Stimulated activated CD4-positive, alpha-beta T cell treated with anti-CD3 and anti-CD28 coated beads, Interleukin-15, amount 100 ng/mL, for 1 hour (primary cell): ENCODE data around the gene RAB1A.

Source experiments
- DNase-seq, 2 donors: peaks; one replicate each; pipeline ENCODE4 v3.0.0-alpha.2; 2020; ENCODE audit warnings: low read depth in 1 of 2, low spot score in 1 of 2

Gene RAB1A

DNA sequence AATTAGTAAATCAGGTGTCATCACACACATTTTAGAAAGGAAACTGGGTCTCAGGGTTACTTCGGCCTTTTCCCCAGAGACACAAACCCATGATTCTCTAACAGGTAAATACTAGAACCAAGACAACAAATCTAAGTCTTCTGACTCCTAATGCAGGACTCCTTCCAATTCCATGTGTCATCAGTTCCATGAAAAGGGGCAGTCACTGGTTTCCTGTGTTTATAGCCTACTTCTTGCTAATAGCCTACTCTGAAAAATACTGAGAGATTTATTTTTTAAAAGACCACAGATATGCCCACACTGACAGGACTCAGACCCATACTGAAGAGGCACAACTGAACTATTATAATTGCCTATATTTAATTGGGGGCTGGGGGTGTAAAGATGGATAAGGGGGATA, 33.0 kb downstream of the RAB1A start:
- no peak for DNase-seq

DNA sequence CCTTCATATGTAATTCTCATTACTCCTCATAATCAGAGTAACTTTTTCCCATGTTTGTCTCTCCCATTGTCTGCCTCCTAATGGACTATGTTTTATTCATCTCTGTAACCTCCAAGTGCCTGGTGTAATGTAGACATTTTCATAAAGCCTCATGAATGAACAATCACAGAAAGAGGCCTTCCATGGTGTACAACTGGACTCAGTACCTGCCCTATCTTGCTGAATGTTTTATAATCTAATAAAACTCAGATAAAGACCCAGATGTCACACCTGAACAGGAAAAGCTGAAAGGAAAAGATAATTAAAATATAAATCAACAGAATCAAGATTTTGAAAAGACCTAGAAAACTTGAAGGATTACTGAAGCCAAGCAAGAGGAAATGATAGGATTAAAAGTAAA, 36.7 kb downstream of the RAB1A start:
- no peak for DNase-seq

GRCh38 chr2:65092791-65093190, 37.1 kb downstream of the RAB1A start:
- no peak for DNase-seq

GRCh38 chr2:65085148-65085547, 44.8 kb downstream of the RAB1A start:
- DNase-seq: no peak

- no peak for DNase-seq
These were observed 48.6 kb downstream of the RAB1A start for GRCh38 chr2:65081232-65081685.

- DNase-seq: no peak
These were observed 50.9 kb downstream of the RAB1A start for GRCh38 chr2:65079017-65079416.

DNA sequence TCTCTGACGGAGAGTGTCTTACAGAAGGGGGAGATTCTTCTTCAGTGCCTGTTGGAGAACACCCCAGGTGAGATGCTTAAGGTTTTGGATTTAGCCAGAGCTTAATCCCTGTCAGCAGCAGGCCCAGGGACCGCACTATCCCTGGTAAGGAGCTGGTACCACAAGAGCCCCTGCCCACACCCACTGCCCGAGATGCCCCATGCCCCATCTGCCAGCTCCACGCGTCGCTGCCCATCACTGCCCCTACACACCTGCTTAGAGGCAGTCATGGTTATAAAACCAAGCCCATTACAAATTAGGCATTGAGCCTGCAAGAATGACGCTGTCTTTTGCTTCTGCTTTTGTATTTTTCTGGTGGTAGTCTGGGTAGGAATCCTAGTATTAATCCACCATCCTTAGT, 52.0 kb downstream of the RAB1A start:
- no peak for DNase-seq

DNA sequence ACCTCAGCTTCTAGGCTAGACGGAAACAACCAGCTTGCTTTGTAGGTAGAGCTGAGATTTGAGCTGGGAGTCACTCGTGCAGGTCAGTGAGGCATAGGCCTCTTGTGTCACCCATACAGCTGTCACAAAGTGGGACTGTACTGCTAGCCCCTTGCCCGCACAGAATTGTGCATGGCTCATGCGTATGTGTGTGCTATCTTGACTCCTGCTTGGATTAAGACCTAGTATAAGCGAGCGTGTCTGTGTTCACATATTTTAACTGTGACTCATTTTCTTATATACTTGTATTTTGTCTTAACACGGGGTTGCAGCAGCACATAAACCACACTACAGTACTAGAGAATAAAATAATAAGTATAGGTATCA, 53.6 kb downstream of the RAB1A start:
- no peak for DNase-seq

GRCh38 chr2:65075605-65076344, 54.1 kb downstream of the RAB1A start:
- DNase-seq: no peak

DNA sequence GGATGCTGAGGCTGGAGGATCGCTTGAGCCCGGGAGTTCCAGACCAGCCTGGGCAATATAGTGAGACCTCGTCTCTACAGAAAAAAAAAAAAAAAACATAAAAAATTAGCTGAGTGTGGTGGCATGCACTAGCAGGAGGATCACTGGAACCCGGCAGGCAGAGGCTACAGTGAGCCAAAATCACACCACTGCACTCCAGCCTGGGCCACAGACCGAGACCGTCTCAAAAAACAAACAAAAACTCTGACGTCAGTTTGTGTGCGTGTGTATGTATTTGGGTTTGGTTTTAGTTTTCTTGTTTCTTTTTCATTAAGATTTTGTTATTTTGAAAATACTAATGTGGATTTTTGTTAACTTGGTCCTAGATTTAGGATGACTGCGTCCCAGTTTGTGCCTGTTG, 54.7 kb downstream of the RAB1A start:
- DNase-seq: no peak

GRCh38 chr2:65073879-65074565, 55.9 kb downstream of the RAB1A start:
- DNase-seq: no peak

DNA sequence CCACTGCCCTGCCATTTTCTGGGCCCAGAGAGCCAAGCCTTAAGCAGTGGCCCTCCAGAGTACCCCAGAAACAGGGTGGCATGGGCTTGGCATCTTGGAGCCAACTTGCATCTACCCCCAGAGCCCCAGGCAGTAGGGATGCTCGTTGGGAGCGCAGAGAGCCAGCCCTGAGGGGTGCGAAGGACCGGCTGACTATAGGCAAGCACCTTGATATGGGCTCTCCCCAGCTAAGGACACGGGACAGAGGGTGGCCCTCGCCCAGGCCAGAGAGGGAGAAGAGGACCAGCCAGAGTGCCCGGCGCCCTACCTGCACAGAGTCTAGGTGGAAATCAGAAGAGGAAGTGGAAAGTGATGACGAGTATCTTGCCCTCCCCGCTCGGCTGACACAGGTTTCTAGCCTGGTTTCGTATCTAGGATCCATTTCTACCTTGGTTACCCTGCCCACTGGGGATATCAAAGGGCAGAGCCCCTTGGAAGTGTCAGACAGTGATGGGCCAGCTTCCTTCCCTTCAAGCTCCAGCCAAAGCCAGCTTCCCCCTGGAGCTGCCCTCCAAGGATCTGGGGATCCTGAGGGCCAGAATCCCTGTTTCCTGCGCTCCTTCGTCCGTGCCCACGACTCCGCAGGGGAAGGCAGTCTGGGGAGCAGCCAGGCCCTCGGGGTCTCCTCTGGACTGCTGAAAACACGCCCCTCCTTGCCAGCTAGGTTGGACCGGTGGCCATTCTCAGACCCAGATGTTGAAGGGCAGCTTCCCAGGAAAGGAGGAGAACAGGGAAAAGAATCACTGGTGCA, 57.5 kb downstream of the RAB1A start:
- no peak for DNase-seq

DNA sequence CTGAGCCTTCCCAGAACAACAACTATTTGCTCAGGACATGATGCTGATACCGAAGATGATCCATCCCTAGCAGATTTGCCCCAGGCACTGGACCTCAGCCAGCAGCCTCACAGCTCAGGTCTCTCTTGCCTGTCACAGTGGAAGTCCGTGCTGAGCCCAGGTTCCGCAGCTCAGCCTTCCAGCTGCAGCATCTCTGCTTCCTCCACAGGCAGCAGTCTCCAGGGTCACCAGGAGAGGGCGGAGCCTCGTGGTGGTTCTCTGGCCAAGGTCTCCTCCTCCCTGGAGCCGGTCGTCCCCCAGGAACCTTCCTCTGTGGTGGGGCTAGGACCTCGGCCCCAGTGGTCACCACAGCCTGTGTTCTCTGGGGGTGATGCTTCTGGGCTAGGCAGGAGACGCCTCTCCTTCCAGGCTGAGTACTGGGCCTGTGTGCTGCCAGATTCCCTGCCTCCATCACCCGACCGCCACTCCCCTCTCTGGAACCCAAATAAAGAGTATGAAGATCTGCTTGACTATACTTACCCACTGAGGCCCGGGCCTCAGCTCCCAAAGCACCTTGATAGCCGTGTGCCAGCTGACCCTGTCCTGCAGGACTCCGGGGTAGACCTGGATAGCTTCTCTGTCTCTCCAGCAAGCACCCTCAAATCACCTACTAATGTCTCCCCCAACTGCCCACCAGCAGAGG, 58.3 kb downstream of the RAB1A start:
- DNase-seq: no peak

GRCh38 chr2:65070856-65071255, 59.0 kb downstream of the RAB1A start:
- no peak for DNase-seq

DNA sequence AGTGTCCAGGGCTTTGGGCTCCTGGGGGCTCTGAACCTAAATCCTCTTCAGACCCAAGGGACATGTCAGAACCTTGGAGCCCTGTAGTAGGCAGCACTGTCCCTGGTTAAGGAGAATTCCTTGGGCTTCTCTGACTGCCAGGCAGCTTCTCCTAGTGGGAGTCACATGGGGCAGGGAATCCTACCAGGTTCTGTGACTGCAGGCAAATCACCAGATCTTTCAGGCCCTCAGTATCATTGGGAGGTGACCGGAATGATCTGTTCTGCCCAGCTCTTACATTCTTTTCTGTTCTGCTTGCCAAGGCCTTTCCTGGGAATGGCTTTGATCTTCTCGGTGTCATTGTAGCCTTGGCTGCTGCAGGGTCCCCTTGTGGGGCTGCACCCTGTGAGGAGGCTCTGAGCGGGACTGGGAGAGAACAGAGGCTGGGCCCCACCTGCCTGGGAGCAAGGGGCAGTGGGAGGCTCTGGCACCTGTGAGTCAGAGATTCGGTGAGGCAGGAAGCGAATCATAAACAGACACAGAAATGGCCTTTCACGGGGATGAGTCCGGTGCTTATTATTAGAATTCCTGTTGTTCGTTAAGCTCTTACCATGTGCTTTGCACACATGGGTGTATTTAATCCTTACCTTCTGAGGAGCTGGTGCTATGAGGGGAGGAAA, 59.6 kb downstream of the RAB1A start:
- DNase-seq: no peak

DNA sequence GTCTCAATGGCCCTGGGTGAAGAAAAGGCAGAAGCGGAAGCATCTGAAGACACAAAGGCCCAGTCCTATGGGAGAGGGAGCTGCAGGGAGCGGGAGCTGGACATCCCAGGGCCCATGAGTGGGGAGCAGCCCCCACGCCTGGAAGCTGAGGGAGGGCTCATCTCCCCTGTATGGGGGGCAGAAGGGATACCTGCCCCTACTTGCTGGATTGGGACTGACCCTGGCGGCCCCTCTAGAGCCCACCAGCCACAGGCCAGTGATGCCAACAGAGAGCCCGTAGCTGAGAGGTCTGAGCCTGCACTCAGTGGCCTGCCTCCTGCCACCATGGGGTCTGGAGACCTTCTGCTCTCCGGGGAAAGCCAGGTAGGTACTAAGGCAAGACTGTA, 60.5 kb downstream of the RAB1A start:
- no peak for DNase-seq

DNA sequence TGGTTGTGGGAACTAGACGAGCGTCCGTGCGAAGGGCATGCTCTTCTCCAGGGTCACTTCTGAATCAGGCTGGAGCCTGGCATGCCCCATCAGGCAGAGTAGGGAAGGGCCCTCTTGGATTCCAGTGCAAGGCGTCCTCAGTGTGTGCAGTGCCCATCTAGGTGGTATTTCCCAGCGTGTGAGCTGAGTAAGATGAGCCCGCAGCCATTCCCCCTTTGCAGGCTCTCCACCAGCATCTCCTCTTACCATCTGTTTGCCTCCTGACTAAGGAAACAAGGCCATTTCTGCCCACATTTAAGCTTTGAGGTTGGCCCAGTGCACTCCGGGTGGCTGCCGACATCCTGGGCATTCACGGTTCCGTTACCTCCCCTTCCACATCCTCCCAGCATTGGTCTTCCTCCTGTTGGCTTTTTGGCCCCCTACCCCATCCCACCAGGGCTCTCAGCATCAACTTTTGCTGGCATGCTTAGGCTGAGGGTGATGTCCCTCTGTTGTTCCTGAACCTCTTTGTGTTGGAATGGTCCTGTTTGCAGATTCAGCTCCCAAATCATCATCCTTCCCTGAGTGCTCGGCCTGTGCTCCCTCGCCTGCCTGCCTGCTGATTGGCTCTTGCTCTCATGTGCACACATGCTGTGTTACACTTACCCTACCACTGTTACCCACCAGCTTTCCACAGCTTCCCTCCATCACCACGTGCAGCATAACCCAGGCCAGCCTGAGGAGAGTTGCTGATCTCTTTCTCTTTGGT, 61.9 kb downstream of the RAB1A start:
- no peak for DNase-seq

- no peak for DNase-seq
These were observed 65.0 kb downstream of the RAB1A start for GRCh38 chr2:65064728-65065552.
